OCI-LY3 (cell line): ENCODE results near the gene WSCD2.

ENCODE experiments used
- CTCF ChIP-seq: fragments of 200-600, 300-600 bp; sonication (generic); IDR thresholded peaks from 2 replicates; pipeline ENCODE4 v1.5.1; 2014; ENCODE audit warnings: antibody characterized with exemption, low read length, low read depth
- EZH2phosphoT487 ChIP-seq: fragments of 200-600 bp; shearing (Covaris generic); IDR thresholded peaks from 2 replicates; pipeline ENCODE4 v1.6.1; 2018; ENCODE audit warnings: antibody characterized with exemption, mixed run types, low read depth

GRCh38 chr12:108191938-108192337 lies 62.9 kb downstream of the WSCD2 start:
- no peak for TF ChIP-seq CTCF
- TF ChIP-seq EZH2phosphoT487, result no peak
